K562 (cell line): ENCODE measurements around the gene RNF13. TPM values are rescaled to one million over a fixed set of nuclear protein-coding genes. Genes with fewer than 3 reads are reported as not detected.
A peak's percentile ranks its signal among the peaks of the same experiment; 100 is the strongest.

ENCODE experiments used
- ATAC-seq: fragments of 200-7000 bp; cut with Tn5 transposase; 3 replicates; pipeline ENCODE4 v1.9.1; 2020; ENCODE audit warnings: moderate library complexity
- BruUV-seq: library from RNA; stranded (reverse); fragments of 400-500 nt; replicated peaks from 2 replicates; lab custom pipeline; 2021; lab: Mats Ljungman, UMichigan
- CTCF ChIA-PET: fragments of 300-600 bp; formaldehyde crosslinking; extraction: SDS; loops from one replicate; lab custom pipeline; 2021; ENCODE audit warnings: low intra/inter-chr PET ratio; lab: Yijun Ruan, JAX
- POLR2A ChIA-PET: fragments of 300-600, 350-650 bp; sonication (Branson Sonifier 250); formaldehyde crosslinking; extraction: SDS; loops from one replicate; lab custom pipeline; 2021; ENCODE audit warnings: antibody characterized with exemption, inconsistent platforms; lab: Yijun Ruan, JAX
- DNase-seq, 4 experiments: peaks; one replicate each; pipeline versions ENCODE4 v3.0.0 to v3.0.0-alpha.2; 2011 to 2018; ENCODE audit warnings: low spot score in 3 of 4, mixed read lengths in 3 of 4; ENCODE audit errors: extremely low read depth in 1 of 4
- FAIRE-seq: peaks from 2 replicates; lab custom pipeline; 2011; peaks lifted over from hg19 to GRCh38; lab: Jason Lieb, UNC
- H2AFZ ChIP-seq: 2 replicates; pipeline ENCODE4 v1.6.0; 2011; ENCODE audit warnings: low read depth, low read length, control low read depth, inconsistent platforms
- H3K27ac ChIP-seq: fragments of 200-600 bp; 3 replicates; pipeline ENCODE4 v1.8.0; 2011; ENCODE audit warnings: low read depth, mild to moderate bottlenecking, control low read depth, inconsistent platforms, low read length, moderate library complexity, mixed read lengths; ENCODE audit errors: extremely low read depth
- H3K27me3 ChIP-seq, 2 experiments: fragments of 300-600 bp in 1 of 2; 2 replicates in 1 of 2; 3 replicates in 1 of 2; pipeline versions ENCODE4 v1.6.0 to v1.8.0; 2011; ENCODE audit warnings: inconsistent platforms in 2 of 2, low read length in 2 of 2, mild to moderate bottlenecking in 1 of 2, mixed read lengths in 1 of 2, moderate library complexity in 1 of 2; ENCODE audit not compliant: control insufficient read depth in 2 of 2, insufficient read depth in 2 of 2
- H3K36me3 ChIP-seq: fragments of 300-600 bp; 3 replicates; pipeline ENCODE4 v1.8.0; 2011; ENCODE audit warnings: mild to moderate bottlenecking, low read length, inconsistent platforms; ENCODE audit not compliant: control insufficient read depth, insufficient read depth
- H3K4me1 ChIP-seq, 2 experiments: fragments of 200-600 bp in 1 of 2; replicated peaks in 1 of 2; 2 replicates in 1 of 2; 3 replicates in 1 of 2; pipeline versions ENCODE4 v1.5.1 to v1.8.0; 2011; ENCODE audit warnings: inconsistent platforms in 2 of 2, low read length in 2 of 2, mild to moderate bottlenecking in 1 of 2, mixed read lengths in 1 of 2, moderate library complexity in 1 of 2; ENCODE audit not compliant: control insufficient read depth in 2 of 2, insufficient read depth in 2 of 2
- H3K4me2 ChIP-seq: 2 replicates; pipeline ENCODE4 v1.6.1; 2011; ENCODE audit warnings: low read length, control low read depth, inconsistent platforms, mixed read lengths; ENCODE audit not compliant: insufficient read depth
- H3K4me3 ChIP-seq: fragments of 200-600 bp; sonication (generic), shearing (Covaris generic); 2 replicates; pipeline ENCODE4 v1.5.1; 2016; ENCODE audit warnings: control low read depth, inconsistent platforms
- H3K79me2 ChIP-seq: fragments of 200-600 bp; 3 replicates; pipeline ENCODE4 v1.8.0; 2011; ENCODE audit warnings: low read length, inconsistent platforms; ENCODE audit not compliant: control insufficient read depth, insufficient read depth
- H3K9ac ChIP-seq, 2 experiments: 2 replicates each; pipeline versions ENCODE4 v1.6.0 to v1.6.1; 2011; ENCODE audit warnings: low read depth in 2 of 2, low read length in 2 of 2, control low read depth in 1 of 2, inconsistent platforms in 1 of 2, mild to moderate bottlenecking in 1 of 2, mixed read lengths in 1 of 2; ENCODE audit not compliant: insufficient read depth in 1 of 2
- H3K9me1 ChIP-seq: one replicate; pipeline ENCODE4 v1.6.0; 2011; ENCODE audit warnings: inconsistent platforms, mild to moderate bottlenecking, low read length, moderate library complexity; ENCODE audit not compliant: control insufficient read depth, insufficient read depth
- H3K9me3 ChIP-seq: replicated peaks from 2 replicates; pipeline ENCODE4 v1.5.1; 2011; ENCODE audit warnings: low read depth, low read length, inconsistent platforms; ENCODE audit not compliant: control insufficient read depth, insufficient read depth
- H4K20me1 ChIP-seq: replicated peaks from 2 replicates; pipeline ENCODE4 v1.6.1; 2011; ENCODE audit warnings: low read length, inconsistent platforms, mixed read lengths; ENCODE audit not compliant: control insufficient read depth, insufficient read depth
- ATF3 ChIP-seq, 2 experiments: fragments of 450-650 bp in 1 of 2; sonication (generic) in 1 of 2; formaldehyde crosslinking in 1 of 2; IDR thresholded peaks in 1 of 2; conservative IDR thresholded peaks in 1 of 2; 2 replicates each; pipeline versions ENCODE4 v1.6.1 to v1.8.1; 2016 to 2023; ENCODE audit warnings: mild to moderate bottlenecking in 2 of 2, moderate library complexity in 2 of 2, inconsistent platforms in 1 of 2, missing genetic modification reagents in 1 of 2
- ELF2 ChIP-seq: fragments of 250-450 bp; sonication (Bioruptor Pico); IDR thresholded peaks from 2 replicates; pipeline ENCODE4 v1.5.0; 2021; ENCODE audit warnings: mild to moderate bottlenecking
- ESRRB ChIP-seq: fragments of 250-450 bp; sonication (Bioruptor Pico); IDR thresholded peaks from 2 replicates; pipeline ENCODE4 v1.5.0; 2020; ENCODE audit warnings: mild to moderate bottlenecking, moderate library complexity, borderline replicate concordance
- ETS2 ChIP-seq: IDR thresholded peaks from 2 replicates; pipeline ENCODE4 v1.6.1; 2016; ENCODE audit warnings: borderline replicate concordance, missing genetic modification characterization, mild to moderate bottlenecking, moderate library complexity, missing compliant biosample characterization; ENCODE audit not compliant: poor library complexity, severe bottlenecking
- GMEB1 ChIP-seq: fragments of 250-450 bp; sonication (Bioruptor Pico); IDR thresholded peaks from 2 replicates; pipeline ENCODE4 v1.4.0; 2020; ENCODE audit warnings: mild to moderate bottlenecking
- MAFG ChIP-seq: fragments of 450-650 bp; conservative IDR thresholded peaks from 2 replicates; pipeline ENCODE4 v1.6.1; 2016; ENCODE audit warnings: missing genetic modification characterization, missing compliant biosample characterization
- NFYB ChIP-seq: IDR thresholded peaks from 2 replicates; pipeline ENCODE4 v1.6.1; 2011; ENCODE audit warnings: mild to moderate bottlenecking, moderate library complexity; ENCODE audit not compliant: insufficient read length; ENCODE audit errors: extremely low read depth
- NR2F6 ChIP-seq: fragments of 450-650 bp; formaldehyde crosslinking; IDR thresholded peaks from 2 replicates; pipeline ENCODE4 v1.4.0; 2020; ENCODE audit warnings: mild to moderate bottlenecking
- STAT5B ChIP-seq: fragments of 250-450 bp; sonication (Bioruptor Pico); IDR thresholded peaks from 2 replicates; pipeline ENCODE4 v1.8.0; 2021; ENCODE audit warnings: mild to moderate bottlenecking, inconsistent platforms
- THRB ChIP-seq: fragments of 450-650 bp; formaldehyde crosslinking; conservative IDR thresholded peaks from 2 replicates; pipeline ENCODE4 v1.4.0; 2022; ENCODE audit warnings: mild to moderate bottlenecking, missing genetic modification characterization
- VEZF1 ChIP-seq: fragments of 200-800 bp; sonication (Bioruptor generic); IDR thresholded peaks from 2 replicates; pipeline ENCODE4 v1.6.1; 2017; ENCODE audit warnings: missing genetic modification characterization, missing compliant biosample characterization
- ZBTB12 ChIP-seq: fragments of 250-450 bp; sonication (Bioruptor Pico); IDR thresholded peaks from 2 replicates; pipeline ENCODE4 v1.4.0; 2020
- ZNF121 ChIP-seq: sonication (generic); formaldehyde crosslinking; conservative IDR thresholded peaks from 2 replicates; pipeline ENCODE4 v1.8.0; 2022; ENCODE audit warnings: missing genetic modification reagents
- ZNF41 ChIP-seq: fragments of 250-450 bp; sonication (Bioruptor Pico); conservative IDR thresholded peaks from 2 replicates; pipeline ENCODE4 v1.4.0; 2020; ENCODE audit warnings: mild to moderate bottlenecking
- WGBS: fragments of 100-300 bp; shearing (Covaris generic); methylation state at CpG from one replicate; pipeline ENCODE4 v1.1.6; 2016; ENCODE audit warnings: low coverage, mixed read lengths; ENCODE audit not compliant: insufficient coverage; ENCODE audit errors: missing lambda C conversion rate; 5-methylcytosine and 5-hydroxymethylcytosine counted together
- in situ Hi-C: fragments of 300-500 bp; cut with MboI; formaldehyde crosslinking; loops from 4 replicates; pipeline ENCODE4 v1.15.0; 2018; ENCODE audit warnings: inconsistent platforms, mixed read lengths
- intact Hi-C: fragments of 100-400 bp; cut with micrococcal nuclease; formaldehyde crosslinking; loops from 2 replicates; pipeline ENCODE4 v1.14.2; 2022
- polyA plus RNA-seq, 8 experiments: library from polyadenylated mRNA; depleted of rRNA in 4 of 8; stranded (reverse) in 5 of 8; unstranded in 3 of 8; fragments of >200 nt; fragmentation: Nextera tagmentation in 2 of 8; fragmentation: Illumina TruSeq in 1 of 8; extraction: Ambion mirVana in 2 of 8; extraction: Trizol in 1 of 8; gene quantifications; 2 replicates each; pipeline versions ENCODE4 v1.2.1 to v1.2.3, GENCODE V29; 2011 to 2014; ENCODE audit warnings: inconsistent platforms in 1 of 8, missing spikeins in 1 of 8
- total RNA-seq, 7 experiments: library from RNA; depleted of rRNA in 6 of 7; stranded (reverse); fragments of >200 nt in 6 of 7; fragmentation: Illumina TruSeq in 2 of 7; extraction: Trizol in 2 of 7; gene quantifications; 2 replicates each; pipeline versions ENCODE4 v1.2.1 to v1.2.3, GENCODE V29; 2011 to 2021; ENCODE audit warnings: low replicate concordance in 1 of 7

RNF13 gene
- total and polyA plus RNA-seq, 9 of the 15 experiments (the other 6 are each of a cell fraction or from before 2014, with no cell fraction given): 12.7 to 35.8 (median 18.9) TPM

GRCh38 chr3:149898771-149899170 is 85.8 kb downstream of the RNF13 start:
- intact Hi-C loops (no loop called here), in situ Hi-C loops (no loop called here)
- Histone ChIP-seq H3K9ac (no peak overlapping the region), H3K4me1 (peaks cover 0 to 6% of the 10 kb centered on the region in 2 experiments; a peak in 2 of 5 replicates), H3K9me1 (no peaks in the 10 kb centered on the region), H3K4me2 (no peak overlapping the region), H3K27ac (no peak overlapping the region; the same call in 2 of the 3 replicates), H3K9me3 (no peaks in the 10 kb centered on the region), H4K20me1 (no peaks in the 10 kb centered on the region), H3K4me3 (no peak overlapping the region), H2AFZ (no peak overlapping the region), H3K79me2 (no peaks in the 10 kb centered on the region), H3K27me3 (no peaks in the 10 kb centered on the region), H3K36me3 (no peaks in the 10 kb centered on the region)
- ChIA-PET CTCF (interaction anchor here (0.6 kb wide), 1 partner anchor 24 kb away, joined by 4 read pairs; no protein-coding TSS in a partner anchor), POLR2A (no interaction called here)
- ATAC-seq (peak; percentile 37), DNase-seq (peak in 2 of 4 experiments; percentile 13 to 47), FAIRE-seq (peak; percentile 74)
- no TSS peak for BruUV-seq
- WGBS: 8% methylated on average over 2 of the region's 2 CpGs
- TF ChIP-seq ZBTB12 (CRISPR knock-in tag) (no peak), ELF2 (CRISPR knock-in tag) (no peak), VEZF1 (CRISPR knock-in tag) (peak; percentile 39; the same call in 1 of the 2 replicates), GMEB1 (CRISPR knock-in tag) (no peak), ETS2 (tag) (no peak), NFYB (no peak), ESRRB (CRISPR knock-in tag) (no peak), ZNF121 (no peak), ATF3 (IDR thresholded peaks at IDR 0.05) (peak; percentile 65), ATF3 (CRISPR knock-in tag; conservative IDR thresholded peaks at IDR 0.05) (no peak; the same call in 1 of the 2 replicates), NR2F6 (no peak), ZNF41 (CRISPR knock-in tag) (no peak), THRB (CRISPR knock-in tag) (no peak), STAT5B (CRISPR knock-in tag) (no peak), MAFG (tag) (0 out of 2 replicates have a peak, but pooled peaks have one; percentile 8)
